Lower lobe of right lung (tissue), 2 donors: Measurements from ENCODE around the gene PRDM16. TPM values are rescaled to one million over a fixed set of nuclear protein-coding genes. Genes with fewer than 3 reads are reported as not detected.

Experiments used
- ATAC-seq, 2 donors: fragments of 200-7000 bp; cut with Tn5 transposase; one replicate each; pipeline ENCODE4 v1.9.1; 2020 to 2022; ENCODE audit warnings: mild to moderate bottlenecking in 2 of 2, moderate library complexity in 2 of 2
- DNase-seq: peaks from one replicate; pipeline ENCODE4 v3.0.0-alpha.2; 2020
- H3K27ac ChIP-seq: fragments of 200-600 bp; one replicate; pipeline ENCODE4 v1.8.0; 2022
- H3K27me3 ChIP-seq: fragments of 200-600 bp; one replicate; pipeline ENCODE4 v1.8.0; 2022; ENCODE audit warnings: low read depth
- H3K36me3 ChIP-seq: fragments of 200-600 bp; one replicate; pipeline ENCODE4 v1.8.0; 2022; ENCODE audit warnings: mild to moderate bottlenecking
- H3K4me1 ChIP-seq: fragments of 200-600 bp; one replicate; pipeline ENCODE4 v1.8.0; 2022
- H3K4me3 ChIP-seq: fragments of 200-600 bp; one replicate; pipeline ENCODE4 v1.8.0; 2022; ENCODE audit warnings: mild to moderate bottlenecking
- H3K9me3 ChIP-seq: fragments of 200-600 bp; one replicate; pipeline ENCODE4 v1.8.0; 2022
- intact Hi-C: fragments of 100-400 bp; cut with DNase I; formaldehyde crosslinking; loops from one replicate; pipeline ENCODE4 v1.11.0; 2022
- total RNA-seq: library from RNA; stranded (reverse); fragmentation: NEBNext Ultra II Directional; extraction: Animal tissue kit (Norgen Biotek cat#: 25700); gene quantifications from one replicate; pipeline ENCODE4 v1.2.1, GENCODE V29; 2021
- TF ChIP-seq, protein P1 (sequence below): fragments of 200-600 bp; IDR thresholded peaks from one replicate; pipeline ENCODE4 v1.8.0; 2022; ENCODE audit warnings: antibody characterized with exemption, mild to moderate bottlenecking
- donor health status: DM: no; HTN: yes; CAD: no; lungs with severe emphysema.

The PRDM16 gene
- total RNA-seq, 1 donor from 2014 or later, result 19.2 TPM

- no peak for DNase-seq
- H3K27me3 ChIP-seq, result peaks cover 4% of the 10 kb centered on the region
- no peaks in the 10 kb centered on the region for H3K36me3 ChIP-seq
- no peaks in the 10 kb centered on the region for H3K9me3 ChIP-seq
- H3K4me3 ChIP-seq, result no peak overlapping the region
- H3K4me1 ChIP-seq, result no peaks in the 10 kb centered on the region
- TF ChIP-seq, protein P1, sequence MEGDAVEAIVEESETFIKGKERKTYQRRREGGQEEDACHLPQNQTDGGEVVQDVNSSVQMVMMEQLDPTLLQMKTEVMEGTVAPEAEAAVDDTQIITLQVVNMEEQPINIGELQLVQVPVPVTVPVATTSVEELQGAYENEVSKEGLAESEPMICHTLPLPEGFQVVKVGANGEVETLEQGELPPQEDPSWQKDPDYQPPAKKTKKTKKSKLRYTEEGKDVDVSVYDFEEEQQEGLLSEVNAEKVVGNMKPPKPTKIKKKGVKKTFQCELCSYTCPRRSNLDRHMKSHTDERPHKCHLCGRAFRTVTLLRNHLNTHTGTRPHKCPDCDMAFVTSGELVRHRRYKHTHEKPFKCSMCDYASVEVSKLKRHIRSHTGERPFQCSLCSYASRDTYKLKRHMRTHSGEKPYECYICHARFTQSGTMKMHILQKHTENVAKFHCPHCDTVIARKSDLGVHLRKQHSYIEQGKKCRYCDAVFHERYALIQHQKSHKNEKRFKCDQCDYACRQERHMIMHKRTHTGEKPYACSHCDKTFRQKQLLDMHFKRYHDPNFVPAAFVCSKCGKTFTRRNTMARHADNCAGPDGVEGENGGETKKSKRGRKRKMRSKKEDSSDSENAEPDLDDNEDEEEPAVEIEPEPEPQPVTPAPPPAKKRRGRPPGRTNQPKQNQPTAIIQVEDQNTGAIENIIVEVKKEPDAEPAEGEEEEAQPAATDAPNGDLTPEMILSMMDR, result no peak
- intact Hi-C loops, result no loop called here
- H3K27ac ChIP-seq, result no peak overlapping the region
- ATAC-seq, result no peak
Measured at GRCh38 chr1:3094863-3095780, 26.1 kb downstream of the PRDM16 start.

- no peak for ATAC-seq
- Histone ChIP-seq H3K27me3 (peaks cover 4% of the 10 kb centered on the region), H3K9me3 (no peaks in the 10 kb centered on the region)
Measured at GRCh38 chr1:3096345-3096744, 27.3 kb downstream of the PRDM16 start.

GRCh38 chr1:3097231-3097630 lies 28.2 kb downstream of the PRDM16 start:
- Histone ChIP-seq H3K36me3 (no peaks in the 10 kb centered on the region), H3K4me1 (no peaks in the 10 kb centered on the region), H3K27me3 (peaks cover 4% of the 10 kb centered on the region), H3K9me3 (no peaks in the 10 kb centered on the region), H3K4me3 (no peak overlapping the region), H3K27ac (no peak overlapping the region)
- intact Hi-C loops, result no loop called here
- TF ChIP-seq, protein P1, result no peak
- no peak for DNase-seq
- ATAC-seq, result no peak

More at GRCh38 chr1:3096345-3096744, 27.3 kb downstream of the PRDM16 start:
- intact Hi-C loops, result no loop called here
- H3K27ac ChIP-seq, result no peak overlapping the region
- H3K4me3 ChIP-seq, result no peak overlapping the region
- TF ChIP-seq, protein P1, result no peak
- no peak for DNase-seq
- no peaks in the 10 kb centered on the region for H3K36me3 ChIP-seq
- H3K4me1 ChIP-seq, result no peaks in the 10 kb centered on the region

DNA sequence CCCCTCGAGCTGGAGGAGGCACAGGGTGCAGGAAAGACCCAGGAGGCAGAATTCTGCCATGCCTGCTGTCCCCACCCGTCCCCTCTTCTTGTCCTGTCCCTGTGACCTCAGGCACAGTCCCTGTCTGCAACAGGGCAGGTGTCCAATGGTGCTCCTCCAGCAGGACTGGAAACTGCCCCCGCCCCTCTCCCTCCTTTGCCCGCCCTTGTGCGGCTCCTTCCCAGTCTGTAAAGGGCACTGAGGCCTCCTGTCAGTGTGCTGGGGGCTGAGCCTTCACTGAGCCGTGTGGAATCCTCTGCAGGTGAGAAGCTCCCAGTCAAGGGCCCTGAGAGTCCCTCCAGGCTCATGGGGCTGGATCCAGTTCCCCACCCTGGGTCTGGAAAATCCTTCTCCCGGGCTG lies 28.9 kb downstream of the PRDM16 start:
- no peak for DNase-seq
- Histone ChIP-seq H3K36me3 (no peaks in the 10 kb centered on the region), H3K9me3 (no peaks in the 10 kb centered on the region), H3K27me3 (peaks cover 3% of the 10 kb centered on the region), H3K27ac (no peak overlapping the region), H3K4me1 (no peaks in the 10 kb centered on the region), H3K4me3 (no peak overlapping the region)
- TF ChIP-seq, protein P1, result no peak
- no peak for ATAC-seq
- intact Hi-C loops, result no loop called here

GRCh38 chr1:3099861-3100260 lies 30.9 kb downstream of the PRDM16 start:
- ATAC-seq (no peak), DNase-seq (no peak)
- intact Hi-C loops, result no loop called here
- H3K4me3 ChIP-seq, result no peak overlapping the region
- TF ChIP-seq, protein P1, result no peak
- H3K4me1 ChIP-seq, result no peaks in the 10 kb centered on the region
- no peaks in the 10 kb centered on the region for H3K36me3 ChIP-seq
- H3K9me3 ChIP-seq, result no peaks in the 10 kb centered on the region
- no peak overlapping the region for H3K27ac ChIP-seq
- H3K27me3 ChIP-seq, result no peaks in the 10 kb centered on the region
